Omental fat pad (tissue), 4 donors: ENCODE measurements around the gene PCMT1. TPM values are rescaled to one million over a fixed set of nuclear protein-coding genes. Genes with fewer than 3 reads are reported as not detected.
A peak's percentile ranks its signal among the peaks of the same experiment; 100 is the strongest.
"Not testable (repeated sequence)": the region's sequence is repeated elsewhere in the genome, so short reads cannot be mapped to it uniquely, and the experiment has no call there.

Source experiments
- ATAC-seq: fragments of 150-250 bp; one replicate; pipeline ENCODE4 v1.9.1; 2016; ENCODE audit warnings: mild to moderate bottlenecking, moderate library complexity; ENCODE audit not compliant: low FRiP score
- DNase-seq: peaks from one replicate; pipeline ENCODE4 v3.0.0-alpha.2; 2019; ENCODE audit warnings: low spot score
- total RNA-seq, 4 donors: library from RNA; depleted of rRNA; stranded (reverse); fragments of >200 nt; gene quantifications; one replicate each; pipeline ENCODE4 v1.1.0, GENCODE V29; 2016
- TF ChIP-seq, protein P1 (sequence below), 3 donors: fragments of 450-650 bp; IDR thresholded peaks; one replicate each; pipeline ENCODE4 v1.5.1; 2016 to 2017; ENCODE audit warnings: antibody characterized with exemption in 3 of 3, mild to moderate bottlenecking in 3 of 3, moderate library complexity in 2 of 3

The PCMT1 gene
- total RNA-seq, 4 donors from 2014 or later: 89.7 to 108 (median 102) TPM

DNA sequence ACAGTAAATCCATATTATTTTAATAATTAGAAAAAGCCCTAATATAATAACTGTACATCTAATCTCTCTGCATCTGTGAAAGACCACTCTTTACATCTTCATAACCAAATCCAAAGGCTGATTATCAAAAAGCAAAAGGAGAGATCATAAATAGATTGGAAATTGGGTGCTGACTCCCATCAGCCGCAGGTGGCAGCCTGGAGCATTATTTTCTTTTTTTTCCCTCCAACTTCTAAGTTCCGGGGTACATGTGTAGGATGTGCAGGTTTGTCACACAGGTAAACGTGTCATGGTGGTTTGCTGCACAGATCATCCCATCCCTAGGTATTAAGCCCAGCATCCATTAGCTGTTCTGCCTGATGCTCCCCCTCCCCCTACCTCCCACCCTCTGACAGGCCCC is 84.1 kb downstream of the PCMT1 start:
- DNase-seq (no peak), ATAC-seq (no peak)
- TF ChIP-seq, protein P1, sequence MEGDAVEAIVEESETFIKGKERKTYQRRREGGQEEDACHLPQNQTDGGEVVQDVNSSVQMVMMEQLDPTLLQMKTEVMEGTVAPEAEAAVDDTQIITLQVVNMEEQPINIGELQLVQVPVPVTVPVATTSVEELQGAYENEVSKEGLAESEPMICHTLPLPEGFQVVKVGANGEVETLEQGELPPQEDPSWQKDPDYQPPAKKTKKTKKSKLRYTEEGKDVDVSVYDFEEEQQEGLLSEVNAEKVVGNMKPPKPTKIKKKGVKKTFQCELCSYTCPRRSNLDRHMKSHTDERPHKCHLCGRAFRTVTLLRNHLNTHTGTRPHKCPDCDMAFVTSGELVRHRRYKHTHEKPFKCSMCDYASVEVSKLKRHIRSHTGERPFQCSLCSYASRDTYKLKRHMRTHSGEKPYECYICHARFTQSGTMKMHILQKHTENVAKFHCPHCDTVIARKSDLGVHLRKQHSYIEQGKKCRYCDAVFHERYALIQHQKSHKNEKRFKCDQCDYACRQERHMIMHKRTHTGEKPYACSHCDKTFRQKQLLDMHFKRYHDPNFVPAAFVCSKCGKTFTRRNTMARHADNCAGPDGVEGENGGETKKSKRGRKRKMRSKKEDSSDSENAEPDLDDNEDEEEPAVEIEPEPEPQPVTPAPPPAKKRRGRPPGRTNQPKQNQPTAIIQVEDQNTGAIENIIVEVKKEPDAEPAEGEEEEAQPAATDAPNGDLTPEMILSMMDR (IDR thresholded peaks at IDR 0.05): no peak

DNA sequence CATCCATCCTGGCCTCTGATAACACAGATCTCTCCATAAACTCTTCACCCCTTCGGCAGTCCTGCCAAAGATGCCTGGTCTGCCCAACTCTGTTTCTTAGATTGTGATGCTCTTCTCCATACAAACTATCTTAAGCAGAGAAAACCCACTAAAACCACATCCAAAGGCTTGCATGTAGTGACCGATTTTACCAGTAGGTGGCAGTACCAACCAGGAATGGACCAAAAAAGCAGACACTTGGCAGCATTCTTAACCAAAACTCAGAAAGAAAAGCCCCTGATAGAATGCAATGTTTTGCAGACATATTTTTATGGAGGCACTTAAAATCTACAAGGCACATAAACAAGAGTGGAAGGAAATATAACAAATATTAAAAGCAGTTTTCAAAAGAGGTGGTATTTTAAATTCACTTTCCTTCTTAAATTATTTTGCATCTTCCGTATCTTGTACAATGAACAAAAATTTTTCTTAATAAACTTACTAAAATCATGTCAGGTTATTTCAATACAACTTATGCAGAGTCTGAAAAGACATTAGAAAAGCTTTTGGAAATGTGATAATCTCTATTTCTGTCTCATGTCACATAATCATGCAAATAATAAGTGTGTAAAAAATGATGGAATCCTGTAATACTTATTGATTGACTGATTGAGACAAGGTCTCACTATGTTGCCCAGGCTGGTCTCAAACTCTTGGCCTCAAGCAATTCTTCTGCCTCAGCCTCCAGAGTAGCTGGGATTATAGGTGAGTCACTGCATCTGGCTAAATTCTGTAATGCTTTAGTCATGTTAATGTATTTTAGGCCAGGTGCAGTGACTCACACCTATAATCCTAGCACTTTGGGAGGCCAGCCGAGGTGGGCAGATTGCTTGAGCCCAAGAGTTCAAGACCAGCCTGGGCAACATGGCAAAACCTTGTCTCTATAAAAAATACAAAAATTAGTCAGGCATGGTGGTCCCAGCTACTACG is 85.3 kb downstream of the PCMT1 start:
- peak; percentile 55 for ATAC-seq
- DNase-seq: peak; percentile 87
- TF ChIP-seq, protein P1 (IDR thresholded peaks at IDR 0.05): peak in 2 of 3 donors; percentile 78 to 80

DNA sequence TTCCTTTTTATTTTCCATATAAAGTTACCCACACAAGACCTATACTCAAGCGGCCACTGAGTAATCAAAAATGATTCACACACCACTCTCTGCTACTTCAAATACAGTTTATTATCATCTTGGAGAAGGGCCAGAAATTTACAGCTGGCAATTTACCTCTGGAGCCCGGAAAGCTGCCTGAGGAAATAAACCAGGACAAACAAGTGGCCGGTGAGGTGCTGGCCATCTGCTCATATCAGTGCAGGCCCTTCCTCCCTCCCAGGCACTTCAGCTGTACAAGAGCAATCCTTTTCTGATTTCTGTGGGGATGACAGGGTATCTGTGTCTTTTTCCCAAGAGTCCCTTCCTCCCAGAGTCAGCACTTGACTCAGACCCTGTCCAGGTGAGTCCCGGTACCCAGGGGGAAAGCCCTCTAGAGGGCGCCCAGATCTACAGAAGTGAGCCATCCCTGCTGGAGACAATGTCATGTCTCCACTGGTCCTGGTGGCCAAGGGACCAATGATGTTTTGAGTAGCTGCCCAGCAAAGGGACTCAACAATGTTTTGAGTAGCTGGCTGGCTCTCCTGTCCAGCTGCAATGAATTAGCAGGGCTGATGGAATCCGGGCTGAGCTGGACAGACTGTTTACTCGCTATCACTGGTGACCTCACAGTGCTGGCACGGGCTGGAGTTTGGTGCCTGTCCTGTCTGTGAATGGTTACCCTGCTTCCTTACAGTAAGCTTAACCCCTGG is 91.0 kb downstream of the PCMT1 start:
- DNase-seq (no peak), ATAC-seq (peak; percentile 60)
- TF ChIP-seq, protein P1 (IDR thresholded peaks at IDR 0.05): no peak

DNA sequence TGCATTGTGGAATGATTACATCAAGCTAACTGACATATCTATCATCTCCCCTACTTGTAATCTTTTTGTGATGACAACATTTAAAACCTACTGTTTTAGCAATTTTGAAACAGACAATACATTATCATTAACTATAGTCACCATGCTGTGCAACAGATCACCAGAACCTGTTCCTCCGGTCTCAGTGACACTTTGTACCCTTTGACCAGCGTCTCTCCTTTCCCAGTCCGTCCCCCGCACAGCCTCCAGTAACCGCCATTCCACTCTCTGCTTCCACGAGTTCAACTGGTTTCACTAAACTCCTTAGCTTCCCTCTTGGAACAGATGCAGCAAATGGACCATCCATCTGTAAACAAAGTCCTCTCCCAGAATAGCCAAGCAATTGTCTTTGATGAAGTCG is 92.8 kb downstream of the PCMT1 start:
- TF ChIP-seq, protein P1 (IDR thresholded peaks at IDR 0.05): no peak
- DNase-seq: no peak
- ATAC-seq: no peak

DNA sequence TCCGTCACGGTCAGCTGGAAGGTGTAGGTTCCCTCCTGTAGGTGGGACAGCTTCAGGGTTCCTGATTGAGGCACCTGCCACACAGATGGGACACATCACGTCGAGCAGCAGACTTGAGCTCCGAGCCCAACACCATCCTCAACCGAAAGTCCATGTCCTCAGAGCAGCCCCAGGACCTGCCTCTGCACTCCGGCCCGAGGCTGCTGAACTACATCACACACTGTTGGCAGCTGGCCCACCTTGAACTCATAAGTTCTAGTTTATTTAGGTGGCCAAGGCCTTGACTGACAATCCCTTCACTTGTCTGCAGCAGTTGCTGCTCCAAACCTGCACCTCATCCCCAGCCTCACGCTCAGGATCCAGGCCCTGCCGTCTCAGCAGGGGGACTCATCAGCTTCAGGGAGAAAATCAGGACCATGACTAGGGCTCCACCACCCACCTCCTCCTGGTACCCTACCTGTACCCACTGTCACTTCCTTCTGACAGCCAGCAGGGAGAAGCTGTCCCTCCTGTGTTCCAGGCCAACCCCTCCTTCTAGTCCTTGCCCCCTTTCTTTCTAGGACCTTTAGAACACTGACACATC is 93.6 kb downstream of the PCMT1 start:
- DNase-seq (no peak), ATAC-seq (no peak)
- TF ChIP-seq, protein P1 (IDR thresholded peaks at IDR 0.05): no peak

DNA sequence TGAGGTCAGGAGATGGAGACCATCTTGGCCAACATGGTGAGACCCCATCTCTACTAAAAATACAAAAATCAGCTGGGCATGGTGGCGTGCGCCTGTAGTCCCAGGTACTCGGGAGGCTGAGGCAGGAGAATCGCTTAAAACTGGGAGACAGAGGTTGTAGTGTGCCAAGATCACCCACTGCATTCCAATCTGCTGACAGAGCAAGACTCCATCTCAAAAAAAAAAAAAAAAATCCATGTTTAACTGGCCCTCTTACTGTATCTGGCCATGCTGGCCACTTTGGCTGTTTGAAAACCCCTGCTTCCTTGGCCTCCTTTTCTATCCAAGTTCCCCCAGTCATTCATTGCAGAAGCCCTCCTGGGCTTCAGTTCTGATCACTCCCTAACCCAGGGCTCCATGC is 94.5 kb downstream of the PCMT1 start:
- DNase-seq, ATAC-seq: not testable (repeated sequence)

DNA sequence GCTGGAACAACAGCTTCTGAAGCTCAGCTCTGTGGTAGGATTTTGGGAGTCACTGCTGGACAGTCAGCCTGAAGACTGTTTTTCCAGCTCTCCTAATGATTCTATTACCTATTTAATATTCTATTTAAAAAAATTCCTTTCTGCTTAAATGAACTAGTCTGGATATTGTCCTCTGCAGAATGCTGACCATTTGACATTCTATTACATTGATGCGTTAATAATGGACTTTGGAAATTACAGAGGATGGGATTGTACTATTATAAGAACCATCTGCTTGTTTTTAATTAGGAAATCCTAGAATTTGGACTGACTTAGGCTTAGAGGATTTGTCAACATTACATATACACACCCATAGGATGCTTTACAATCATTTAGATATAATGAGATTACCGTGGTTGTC is 94.9 kb downstream of the PCMT1 start:
- TF ChIP-seq, protein P1 (IDR thresholded peaks at IDR 0.05): no peak
- ATAC-seq: no peak

More for the DNA sequence above, 94.9 kb downstream of the PCMT1 start:
- DNase-seq: no peak
